Mucosa of descending colon (tissue), 3 donors: ENCODE data around the gene TLE4. TPM values are rescaled to one million over a fixed set of nuclear protein-coding genes. Genes with fewer than 3 reads are reported as not detected.

Experiments used
- ATAC-seq: fragments of 200-7000 bp; cut with Tn5 transposase; one replicate; pipeline ENCODE4 v1.9.1; 2020; ENCODE audit warnings: mild to moderate bottlenecking, moderate library complexity
- DNase-seq, 3 donors: peaks; one replicate each; pipeline ENCODE4 v3.0.0-alpha.2; 2020
- H3K36me3 ChIP-seq: fragments of 200-600 bp; one replicate; pipeline ENCODE4 v1.8.0; 2021; ENCODE audit warnings: low read depth, mild to moderate bottlenecking
- H3K4me1 ChIP-seq: fragments of 200-600 bp; one replicate; pipeline ENCODE4 v1.8.0; 2021; ENCODE audit warnings: low read depth, mild to moderate bottlenecking
- H3K4me3 ChIP-seq: fragments of 200-600 bp; one replicate; pipeline ENCODE4 v1.8.0; 2021; ENCODE audit warnings: mild to moderate bottlenecking
- H3K9me3 ChIP-seq: fragments of 200-600 bp; one replicate; pipeline ENCODE4 v1.8.0; 2021; ENCODE audit warnings: mild to moderate bottlenecking
- intact Hi-C, 2 donors: fragments of 100-400 bp; cut with DNase I in 1 of 2; cut with micrococcal nuclease in 1 of 2; formaldehyde crosslinking; loops; one replicate each; pipeline versions ENCODE4 v1.11.0 to v1.11.1; 2022; cut with DNase I, micrococcal nuclease
- total RNA-seq, 3 donors: library from RNA; stranded (reverse); fragmentation: NEBNext Ultra II Directional in 2 of 3; extraction: Animal tissue kit (Norgen Biotek cat#: 25700) in 2 of 3; gene quantifications; one replicate each; pipeline versions ENCODE4 v1.2.1 to v1.2.4, GENCODE V29; 2021 to 2023
- TF ChIP-seq, protein P1 (sequence below): fragments of 200-600 bp; IDR thresholded peaks from one replicate; pipeline ENCODE4 v1.8.0; 2022; ENCODE audit warnings: antibody characterized with exemption, mild to moderate bottlenecking
- donor health status: DM: no; HTN: no; CAD: no; lungs with moderate emphysema.
- donor health status: DM: no; HTN: no; CAD: no.
- donor health status: DM: no; HTN: yes; CAD: no.

Gene TLE4
- total RNA-seq, 3 donors from 2014 or later, result 23.9 to 38.4 (median 29.8) TPM

DNA sequence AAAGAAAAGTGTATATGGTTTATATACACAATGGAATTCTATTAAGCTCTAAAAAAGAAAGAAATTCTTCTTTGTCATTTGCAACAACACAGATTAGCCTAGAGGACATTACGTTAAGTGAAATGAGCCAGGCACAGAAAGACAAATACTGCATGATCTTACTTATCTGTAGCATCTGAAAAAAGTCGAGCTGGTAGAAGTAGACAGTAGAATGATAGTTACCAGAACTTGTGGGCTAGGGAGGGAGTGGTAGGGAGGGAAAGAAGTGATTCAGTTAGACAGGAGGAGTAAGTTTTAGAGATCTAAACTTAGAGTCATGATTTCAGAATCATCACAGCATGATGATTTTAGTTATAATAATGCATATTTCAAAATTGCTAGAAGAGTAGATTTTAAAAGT is 184.6 kb downstream of the TLE4 start:
- H3K9me3 ChIP-seq, result peaks cover 4% of the 10 kb centered on the region
- no peaks in the 10 kb centered on the region for H3K4me1 ChIP-seq
- intact Hi-C loops, result no loop called here
- DNase-seq (no peak), ATAC-seq (no peak)
- TF ChIP-seq, protein P1, sequence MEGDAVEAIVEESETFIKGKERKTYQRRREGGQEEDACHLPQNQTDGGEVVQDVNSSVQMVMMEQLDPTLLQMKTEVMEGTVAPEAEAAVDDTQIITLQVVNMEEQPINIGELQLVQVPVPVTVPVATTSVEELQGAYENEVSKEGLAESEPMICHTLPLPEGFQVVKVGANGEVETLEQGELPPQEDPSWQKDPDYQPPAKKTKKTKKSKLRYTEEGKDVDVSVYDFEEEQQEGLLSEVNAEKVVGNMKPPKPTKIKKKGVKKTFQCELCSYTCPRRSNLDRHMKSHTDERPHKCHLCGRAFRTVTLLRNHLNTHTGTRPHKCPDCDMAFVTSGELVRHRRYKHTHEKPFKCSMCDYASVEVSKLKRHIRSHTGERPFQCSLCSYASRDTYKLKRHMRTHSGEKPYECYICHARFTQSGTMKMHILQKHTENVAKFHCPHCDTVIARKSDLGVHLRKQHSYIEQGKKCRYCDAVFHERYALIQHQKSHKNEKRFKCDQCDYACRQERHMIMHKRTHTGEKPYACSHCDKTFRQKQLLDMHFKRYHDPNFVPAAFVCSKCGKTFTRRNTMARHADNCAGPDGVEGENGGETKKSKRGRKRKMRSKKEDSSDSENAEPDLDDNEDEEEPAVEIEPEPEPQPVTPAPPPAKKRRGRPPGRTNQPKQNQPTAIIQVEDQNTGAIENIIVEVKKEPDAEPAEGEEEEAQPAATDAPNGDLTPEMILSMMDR, result no peak
- no peak overlapping the region for H3K4me3 ChIP-seq
- H3K36me3 ChIP-seq, result no peaks in the 10 kb centered on the region

DNA sequence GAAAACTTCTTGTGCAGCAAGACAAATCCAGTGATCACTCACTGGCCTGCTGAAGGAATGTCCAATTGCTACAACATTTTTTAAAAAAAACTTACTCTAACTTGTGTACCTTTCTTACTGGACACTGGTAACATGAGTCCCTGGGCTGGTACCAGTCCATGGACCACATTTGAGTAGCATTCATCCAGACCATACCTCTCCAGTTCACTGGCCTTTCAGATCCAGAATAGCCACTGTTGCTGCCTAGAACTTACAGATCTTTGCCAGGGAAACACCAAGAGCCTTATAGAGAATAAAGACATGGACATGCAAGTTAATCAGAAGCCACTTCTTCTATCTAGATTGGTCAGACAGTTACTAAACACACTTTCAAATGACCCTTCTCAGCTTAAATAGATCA is 185.3 kb downstream of the TLE4 start:
- no peak for DNase-seq
- intact Hi-C loops, result no loop called here
- Histone ChIP-seq H3K9me3 (peaks cover 2% of the 10 kb centered on the region), H3K4me3 (no peak overlapping the region), H3K36me3 (no peaks in the 10 kb centered on the region), H3K4me1 (no peaks in the 10 kb centered on the region)
- TF ChIP-seq, protein P1, result no peak
- no peak for ATAC-seq

DNA sequence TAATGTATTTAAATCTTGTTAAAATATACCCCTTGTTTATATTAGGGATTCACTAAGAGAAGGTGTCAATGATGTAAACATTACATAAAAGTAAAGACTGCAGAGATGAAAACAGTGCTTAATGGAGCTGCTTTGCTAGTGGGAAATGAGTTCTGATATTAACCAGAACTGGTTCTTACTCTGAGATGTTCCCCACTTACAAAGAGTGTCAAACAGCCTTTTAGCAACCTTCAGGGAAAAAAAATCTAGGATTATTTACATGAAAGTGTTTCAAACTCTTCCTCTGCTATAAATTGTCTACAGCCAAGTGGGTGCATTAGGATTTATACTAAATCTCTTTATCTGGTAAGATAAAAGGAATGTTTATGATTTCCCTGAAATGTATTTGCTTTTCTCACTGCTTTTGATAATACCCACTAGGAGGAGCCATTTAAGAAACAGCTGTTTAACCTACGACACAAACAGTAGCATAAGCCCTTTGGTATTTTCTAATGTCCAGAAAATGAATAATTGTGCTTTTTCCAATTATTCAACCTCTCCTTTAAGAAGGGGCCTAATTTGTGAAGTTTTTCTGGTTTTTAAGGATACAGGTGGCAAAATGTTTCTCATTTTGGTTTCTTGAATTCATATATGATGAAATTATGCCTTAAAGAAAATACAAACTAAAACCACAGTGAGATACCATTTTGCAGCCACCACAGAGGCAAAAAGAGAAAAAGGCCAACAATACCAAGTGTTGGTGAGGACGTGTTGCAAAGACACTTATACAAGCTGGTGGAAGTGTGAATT is 186.3 kb downstream of the TLE4 start:
- H3K4me1 ChIP-seq, result no peaks in the 10 kb centered on the region
- H3K9me3 ChIP-seq, result no peaks in the 10 kb centered on the region
- intact Hi-C loops, result no loop called here
- DNase-seq (no peak), ATAC-seq (no peak)
- no peaks in the 10 kb centered on the region for H3K36me3 ChIP-seq
- TF ChIP-seq, protein P1, result no peak
- H3K4me3 ChIP-seq, result no peak overlapping the region

DNA sequence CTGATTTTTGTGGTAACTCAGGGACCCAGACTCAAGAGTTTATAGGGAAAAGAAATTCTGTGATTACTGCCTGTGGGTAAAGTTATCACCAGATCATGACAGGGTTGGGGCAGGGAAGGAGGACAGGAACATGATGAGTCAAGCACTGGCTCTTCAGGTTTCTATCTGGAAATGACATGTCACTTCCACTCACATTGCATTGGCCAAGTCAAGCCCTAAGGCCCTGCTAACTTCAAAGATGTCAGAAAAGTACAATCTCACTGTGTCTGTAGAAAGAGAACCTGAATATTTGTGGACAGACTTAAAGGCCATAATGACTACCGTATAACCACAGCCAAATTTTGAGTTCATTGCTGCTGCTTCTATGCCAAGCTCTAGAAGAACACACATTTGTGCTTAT is 187.7 kb downstream of the TLE4 start:
- TF ChIP-seq, protein P1, result no peak
- ATAC-seq, result no peak

DNA sequence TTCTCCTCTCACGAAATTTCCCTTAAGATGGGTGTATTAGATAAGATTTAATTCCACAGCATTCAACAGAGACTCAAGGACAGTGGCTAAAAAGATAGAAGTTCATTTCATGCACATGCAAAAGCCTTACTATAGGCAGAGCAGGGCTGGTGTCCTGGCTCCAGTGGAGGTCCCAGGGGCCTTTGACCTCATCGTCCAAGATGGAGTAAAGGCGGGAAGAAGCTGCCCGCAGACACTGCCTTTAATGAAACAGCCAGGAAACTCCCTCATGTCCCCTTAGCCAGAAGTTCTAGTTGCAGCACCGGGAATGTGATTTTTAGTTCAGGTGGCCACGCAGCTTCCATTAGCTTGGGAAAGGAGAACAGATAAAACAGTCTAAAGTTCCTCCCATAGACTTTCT is 190.3 kb downstream of the TLE4 start:
- Histone ChIP-seq H3K4me3 (no peak overlapping the region), H3K4me1 (no peaks in the 10 kb centered on the region), H3K9me3 (no peaks in the 10 kb centered on the region), H3K36me3 (no peaks in the 10 kb centered on the region)
- TF ChIP-seq, protein P1, result no peak
- no peak for ATAC-seq
- intact Hi-C loops, result loop anchor here in 1 of 2 donors (10.0 kb wide), 1 partner anchor 313 kb away; no protein-coding TSS in a partner anchor
- DNase-seq, result no peak

More for the DNA sequence above, 187.7 kb downstream of the TLE4 start:
- H3K36me3 ChIP-seq, result no peaks in the 10 kb centered on the region
- DNase-seq, result no peak
- H3K4me1 ChIP-seq, result no peaks in the 10 kb centered on the region
- intact Hi-C loops, result no loop called here
- no peaks in the 10 kb centered on the region for H3K9me3 ChIP-seq
- H3K4me3 ChIP-seq, result no peak overlapping the region
